Activated naive CD4-positive, alpha-beta T cell treated with anti-CD3 and anti-CD28 coated beads, Interleukin-2, amount 10 ng/mL, durations not matched to agents 7 days and 5 days (primary cell): ENCODE measurements around the gene POLD2.

ENCODE experiments used
- CTCF ChIA-PET: fragments of 350-600 bp; sonication (Branson Sonifier 250); formaldehyde crosslinking; loops from one replicate; lab custom pipeline; 2021; ENCODE audit warnings: antibody characterized with exemption; lab: Charles Lee
- DNase-seq: peaks from one replicate; pipeline ENCODE4 v3.0.0-alpha.2; 2020
- H3K27ac Mint-ChIP-seq: one replicate; pipeline ENCODE4 v1.8.0; 2021; ENCODE audit warnings: mild to moderate bottlenecking, moderate library complexity, mixed read lengths
- H3K27me3 Mint-ChIP-seq: one replicate; pipeline ENCODE4 v1.8.0; 2021; ENCODE audit warnings: mild to moderate bottlenecking, mixed read lengths
- H3K36me3 Mint-ChIP-seq: one replicate; pipeline ENCODE4 v1.8.0; 2021; ENCODE audit warnings: mixed read lengths
- H3K4me1 Mint-ChIP-seq: one replicate; pipeline ENCODE4 v1.8.0; 2021; ENCODE audit warnings: mixed read lengths
- H3K4me3 Mint-ChIP-seq: one replicate; pipeline ENCODE4 v1.8.0; 2021; ENCODE audit warnings: mild to moderate bottlenecking, moderate library complexity, mixed read lengths
- H3K9me3 Mint-ChIP-seq: one replicate; pipeline ENCODE4 v1.8.0; 2021; ENCODE audit warnings: mixed read lengths

Gene POLD2

GRCh38 chr7:44148166-44148565 is 24.8 kb upstream of the POLD2 start:
- CTCF ChIA-PET: no interaction called here
- Mint-ChIP-seq H3K27ac (no peak overlapping the region), H3K9me3 (no peaks in the 10 kb centered on the region), H3K4me1 (peaks cover 16% of the 10 kb centered on the region), H3K27me3 (peaks cover 48% of the 10 kb centered on the region), H3K4me3 (no peak overlapping the region), H3K36me3 (no peaks in the 10 kb centered on the region)
- no peak for DNase-seq

- CTCF ChIA-PET: no interaction called here
- peaks cover 50% of the 10 kb centered on the region for H3K27me3 Mint-ChIP-seq
- peaks cover 16% of the 10 kb centered on the region for H3K4me1 Mint-ChIP-seq
- no peak overlapping the region for H3K27ac Mint-ChIP-seq
- no peaks in the 10 kb centered on the region for H3K9me3 Mint-ChIP-seq
- DNase-seq: peak; percentile 14
- no peak overlapping the region for H3K4me3 Mint-ChIP-seq
- no peaks in the 10 kb centered on the region for H3K36me3 Mint-ChIP-seq
Observed at GRCh38 chr7:44147026-44147991, 24.0 kb upstream of the POLD2 start.

- H3K4me3 Mint-ChIP-seq: peak overlapping the region; percentile 62
- DNase-seq: peak; percentile 80
- CTCF ChIA-PET: no interaction called here
Observed at GRCh38 chr7:44145969-44146911, 22.9 kb upstream of the POLD2 start.

DNA sequence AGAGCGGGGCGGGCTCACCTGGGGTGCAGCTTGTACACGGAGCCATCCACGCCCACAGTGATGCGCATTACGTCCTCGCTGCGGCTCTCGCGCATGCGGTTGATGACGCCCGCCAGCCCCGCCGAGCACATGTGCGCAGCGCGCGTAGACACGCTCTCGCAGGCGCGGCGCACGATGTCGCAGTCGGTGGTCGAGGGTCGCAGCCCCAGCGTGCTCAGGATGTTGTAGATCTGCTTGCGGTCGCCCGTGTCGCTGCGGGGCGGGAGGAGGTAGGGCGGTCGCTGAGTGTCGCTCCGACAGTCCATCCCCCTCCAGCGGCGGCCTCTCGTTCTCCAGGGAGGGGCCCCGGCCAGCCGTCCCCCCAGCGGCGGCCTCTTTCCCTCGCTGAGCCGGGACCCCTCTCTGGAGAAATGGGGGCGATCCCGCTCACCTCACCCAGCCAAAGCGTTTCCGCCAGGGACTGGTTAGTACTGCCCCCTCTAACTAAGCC is 22.2 kb upstream of the POLD2 start:
- no peak overlapping the region for H3K27ac Mint-ChIP-seq
- no peaks in the 10 kb centered on the region for H3K36me3 Mint-ChIP-seq
- peaks cover 16% of the 10 kb centered on the region for H3K4me1 Mint-ChIP-seq
- peaks cover 58% of the 10 kb centered on the region for H3K27me3 Mint-ChIP-seq
- CTCF ChIA-PET: no interaction called here
- peak overlapping the region; percentile 62 for H3K4me3 Mint-ChIP-seq
- peak; percentile 68 for DNase-seq
- no peaks in the 10 kb centered on the region for H3K9me3 Mint-ChIP-seq

More at GRCh38 chr7:44145969-44146911, 22.9 kb upstream of the POLD2 start:
- no peaks in the 10 kb centered on the region for H3K9me3 Mint-ChIP-seq
- peaks cover 16% of the 10 kb centered on the region for H3K4me1 Mint-ChIP-seq
- H3K27ac Mint-ChIP-seq: no peak overlapping the region
- peaks cover 58% of the 10 kb centered on the region for H3K27me3 Mint-ChIP-seq
- no peaks in the 10 kb centered on the region for H3K36me3 Mint-ChIP-seq

DNA sequence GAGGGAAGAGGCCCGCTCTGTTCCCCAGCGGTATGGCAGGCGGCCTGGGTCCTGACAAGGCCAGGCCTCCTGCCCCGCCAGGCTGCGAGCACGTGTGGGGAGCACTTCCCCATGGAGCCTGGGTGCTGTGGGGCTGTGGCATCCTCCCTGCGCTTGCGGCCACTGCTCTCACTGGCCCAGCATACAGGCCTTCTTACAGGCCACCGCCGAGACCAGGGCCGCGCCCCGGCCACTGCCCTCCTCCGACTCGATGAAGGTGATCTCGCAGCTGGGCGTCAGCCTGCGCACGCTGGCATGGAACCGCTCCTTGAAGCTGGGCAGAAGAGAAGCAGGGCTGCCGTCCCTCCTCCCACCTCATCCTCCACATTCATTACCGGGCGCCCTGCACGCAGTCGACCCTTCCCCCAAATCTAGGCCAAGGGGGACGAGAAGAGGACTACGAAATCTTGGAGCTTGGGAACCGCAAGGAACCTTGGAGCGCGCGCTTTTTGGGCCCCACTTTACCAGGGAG is 21.7 kb upstream of the POLD2 start:
- DNase-seq: no peak
- Mint-ChIP-seq H3K4me1 (peaks cover 16% of the 10 kb centered on the region), H3K27me3 (peaks cover 58% of the 10 kb centered on the region), H3K4me3 (peak overlapping the region; percentile 62), H3K36me3 (no peaks in the 10 kb centered on the region), H3K27ac (no peak overlapping the region), H3K9me3 (no peaks in the 10 kb centered on the region)
- CTCF ChIA-PET: no interaction called here

GRCh38 chr7:44144426-44144967 is 21.1 kb upstream of the POLD2 start:
- no peaks in the 10 kb centered on the region for H3K36me3 Mint-ChIP-seq
- CTCF ChIA-PET: no interaction called here
- peak; percentile 6 for DNase-seq
- H3K4me1 Mint-ChIP-seq: peaks cover 16% of the 10 kb centered on the region
- H3K9me3 Mint-ChIP-seq: no peaks in the 10 kb centered on the region
- H3K27ac Mint-ChIP-seq: no peak overlapping the region
- peaks cover 63% of the 10 kb centered on the region for H3K27me3 Mint-ChIP-seq
- no peak overlapping the region for H3K4me3 Mint-ChIP-seq

DNA sequence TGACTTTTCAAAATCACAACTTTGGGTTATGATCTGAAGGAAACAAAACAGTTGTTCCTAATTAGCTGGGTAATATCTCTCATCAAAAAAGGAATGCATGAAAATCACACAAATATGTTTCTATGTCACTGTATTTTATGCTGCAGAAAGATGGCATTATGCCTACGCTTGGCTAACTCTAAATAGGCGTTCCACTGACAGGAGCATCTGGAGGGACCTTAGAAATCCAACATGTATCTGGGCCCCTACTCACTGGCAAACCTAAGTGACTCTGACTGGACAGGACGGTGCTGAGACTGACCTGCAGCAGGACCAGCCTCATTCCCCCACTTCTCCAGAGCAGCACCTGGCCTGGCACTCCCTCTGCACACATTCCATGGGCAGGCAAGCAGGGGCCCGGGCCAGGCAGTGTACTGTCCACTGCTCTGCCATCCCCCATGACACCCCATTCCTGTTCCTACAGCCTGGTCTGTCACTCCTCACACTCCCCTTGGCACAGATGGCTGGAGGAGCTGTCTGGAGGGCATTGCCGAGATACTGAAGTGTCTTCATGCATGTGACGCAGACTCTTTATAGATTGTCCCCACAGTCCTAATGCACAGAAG is 20.4 kb upstream of the POLD2 start:
- no peaks in the 10 kb centered on the region for H3K9me3 Mint-ChIP-seq
- H3K27ac Mint-ChIP-seq: no peak overlapping the region
- DNase-seq: peak; percentile 13
- H3K4me3 Mint-ChIP-seq: no peak overlapping the region
- CTCF ChIA-PET: no interaction called here
- H3K36me3 Mint-ChIP-seq: no peaks in the 10 kb centered on the region
- H3K27me3 Mint-ChIP-seq: peaks cover 66% of the 10 kb centered on the region
- H3K4me1 Mint-ChIP-seq: peaks cover 16% of the 10 kb centered on the region

GRCh38 chr7:44142028-44142427 is 18.7 kb upstream of the POLD2 start:
- DNase-seq: no peak
- H3K9me3 Mint-ChIP-seq: no peaks in the 10 kb centered on the region

DNA sequence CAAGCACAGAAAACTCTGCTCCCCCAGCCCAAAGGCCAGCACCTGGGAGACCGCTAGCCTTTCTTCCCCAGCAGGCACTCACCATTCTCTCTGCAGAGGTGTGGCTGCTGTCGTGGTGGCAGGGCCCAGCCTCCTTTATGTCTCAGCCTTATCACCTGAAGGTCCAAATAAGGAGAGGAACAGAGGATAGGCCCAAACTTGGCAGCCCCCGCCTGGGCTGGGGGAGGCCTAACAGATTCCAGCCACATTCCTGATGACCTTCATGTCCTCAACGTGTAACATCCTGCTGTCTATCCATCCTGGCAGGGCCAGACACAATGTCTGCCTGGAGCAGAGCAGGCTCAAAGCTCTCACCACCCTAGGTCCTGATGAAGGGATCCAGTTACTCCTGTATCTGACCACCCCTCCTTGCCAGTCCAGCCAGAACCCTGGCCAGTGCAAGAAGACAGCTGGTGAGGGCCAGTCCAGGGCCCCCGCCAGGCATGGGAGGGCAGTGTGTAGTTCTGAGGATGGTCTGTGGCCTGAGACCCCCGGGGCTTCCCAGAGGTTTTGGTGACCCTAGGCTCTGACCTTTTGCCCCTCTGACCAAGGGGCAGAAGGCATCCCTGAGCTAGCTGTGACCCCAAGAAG is 18.0 kb upstream of the POLD2 start, which contains the start of gene MYL7:
TSS of gene MYL7 (minus strand) at position 112 of the 630 bp plus-strand sequence. CDS start at position 85, 27 bp downstream.
- Mint-ChIP-seq H3K36me3 (no peaks in the 10 kb centered on the region), H3K27ac (no peak within 1 kb of the TSS), H3K9me3 (no peaks in the 10 kb centered on the region), H3K4me3 (no peak within 1 kb of the TSS), H3K27me3 (peaks cover 58% of the 10 kb centered on the region), H3K4me1 (peaks cover 12% of the 10 kb centered on the region)
- no peak for DNase-seq
- CTCF ChIA-PET: interaction anchor here (0.9 to 1.5 kb wide), 2 partner anchors 13 to 393 kb away, joined by 3 read pairs; no protein-coding TSS in a partner anchor

More at GRCh38 chr7:44142028-44142427, 18.7 kb upstream of the POLD2 start:
- CTCF ChIA-PET: interaction anchor here (0.6 to 1.5 kb wide), 3 partner anchors 12 to 392 kb away, joined by 3 read pairs; no protein-coding TSS in a partner anchor
- peaks cover 16% of the 10 kb centered on the region for H3K4me1 Mint-ChIP-seq
- no peaks in the 10 kb centered on the region for H3K36me3 Mint-ChIP-seq
- H3K27me3 Mint-ChIP-seq: peaks cover 64% of the 10 kb centered on the region
- no peak overlapping the region for H3K4me3 Mint-ChIP-seq
- H3K27ac Mint-ChIP-seq: no peak overlapping the region

GRCh38 chr7:44140341-44140740 is 17.0 kb upstream of the POLD2 start:
- no peak for DNase-seq
- Mint-ChIP-seq H3K27ac (no peak overlapping the region), H3K4me3 (no peak overlapping the region)

DNA sequence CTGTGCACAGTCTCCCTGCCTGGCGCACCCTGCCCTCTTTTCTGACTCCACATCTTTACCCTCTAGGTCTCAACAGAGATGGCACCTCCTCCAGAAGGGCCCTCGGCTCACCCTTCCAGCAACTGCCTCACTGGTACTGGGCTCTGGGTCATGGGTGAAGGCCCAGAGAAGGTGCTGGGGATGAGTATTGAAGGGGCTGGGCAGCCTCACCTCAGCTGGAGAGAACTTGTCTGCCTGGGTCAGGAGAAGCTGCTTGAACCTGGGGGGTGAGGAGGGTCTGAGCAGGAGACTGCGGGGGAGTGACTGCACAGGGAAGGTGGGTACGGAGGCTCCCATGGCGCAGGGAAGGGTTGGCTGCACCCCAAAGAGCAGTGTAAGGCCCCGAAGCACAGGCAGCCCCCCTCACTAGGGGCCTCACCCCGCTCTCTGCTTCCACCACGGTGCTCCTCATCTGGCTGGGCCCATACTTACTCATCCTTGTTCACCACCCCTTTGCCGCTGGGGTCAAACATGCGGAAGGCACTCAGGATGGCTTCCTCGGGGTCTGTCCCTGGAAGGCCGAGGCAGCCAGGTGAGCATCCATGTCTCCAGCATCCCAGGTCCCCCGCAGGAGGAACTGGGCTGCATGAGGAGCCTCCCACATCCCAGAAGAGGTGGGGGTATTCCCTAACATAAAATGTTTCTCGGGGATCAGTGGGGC is 16.1 kb upstream of the POLD2 start:
- no peak overlapping the region for H3K4me3 Mint-ChIP-seq
- no peak overlapping the region for H3K27ac Mint-ChIP-seq
- DNase-seq: no peak
- no peaks in the 10 kb centered on the region for H3K4me1 Mint-ChIP-seq
- H3K9me3 Mint-ChIP-seq: no peaks in the 10 kb centered on the region
- CTCF ChIA-PET: no interaction called here
- H3K36me3 Mint-ChIP-seq: no peaks in the 10 kb centered on the region
- H3K27me3 Mint-ChIP-seq: peaks cover 52% of the 10 kb centered on the region

More at GRCh38 chr7:44140341-44140740, 17.0 kb upstream of the POLD2 start:
- peaks cover 52% of the 10 kb centered on the region for H3K27me3 Mint-ChIP-seq
- H3K4me1 Mint-ChIP-seq: peaks cover 4% of the 10 kb centered on the region
- CTCF ChIA-PET: no interaction called here
- H3K36me3 Mint-ChIP-seq: no peaks in the 10 kb centered on the region
- H3K9me3 Mint-ChIP-seq: no peaks in the 10 kb centered on the region

- CTCF ChIA-PET: no interaction called here
- peaks cover 49% of the 10 kb centered on the region for H3K27me3 Mint-ChIP-seq
- no peak overlapping the region for H3K27ac Mint-ChIP-seq
- H3K4me3 Mint-ChIP-seq: no peak overlapping the region
- H3K4me1 Mint-ChIP-seq: no peaks in the 10 kb centered on the region
- no peaks in the 10 kb centered on the region for H3K9me3 Mint-ChIP-seq
- no peaks in the 10 kb centered on the region for H3K36me3 Mint-ChIP-seq
- no peak for DNase-seq
Observed at GRCh38 chr7:44138698-44139097, 15.3 kb upstream of the POLD2 start.
